Osteoblast (primary cell): ENCODE results near the gene STRN3. TPM values are rescaled to one million over a fixed set of nuclear protein-coding genes. Genes with fewer than 3 reads are reported as not detected.
"Not testable (repeated sequence)": the region's sequence is repeated elsewhere in the genome, so short reads cannot be mapped to it uniquely, and the experiment has no call there.

Experiments
- DNase-seq: peaks from one replicate; pipeline ENCODE4 v3.0.0; 2011; ENCODE audit warnings: low spot score, mixed read lengths; ENCODE audit not compliant: insufficient read length; ENCODE audit errors: missing footprints
- H2AFZ ChIP-seq: 2 replicates; pipeline ENCODE4 v1.6.0; 2011; ENCODE audit warnings: mild to moderate bottlenecking, low read length
- H3K27ac ChIP-seq: 2 replicates; pipeline ENCODE4 v1.5.1; 2011; ENCODE audit warnings: mild to moderate bottlenecking, low read depth, low read length, moderate library complexity
- H3K27me3 ChIP-seq: 2 replicates; pipeline ENCODE4 v1.6.0; 2012; ENCODE audit warnings: mild to moderate bottlenecking, control low read depth, inconsistent platforms, low read length, moderate library complexity; ENCODE audit not compliant: insufficient read depth
- H3K36me3 ChIP-seq: 2 replicates; pipeline ENCODE4 v1.5.1; 2011; ENCODE audit warnings: mild to moderate bottlenecking, low read length, control low read depth, moderate library complexity; ENCODE audit not compliant: insufficient read depth
- H3K4me1 ChIP-seq: 2 replicates; pipeline ENCODE4 v1.5.1; 2011; ENCODE audit warnings: mild to moderate bottlenecking, low read length, control low read depth, moderate library complexity; ENCODE audit not compliant: insufficient read depth
- H3K4me2 ChIP-seq: 2 replicates; pipeline ENCODE4 v1.6.0; 2011; ENCODE audit warnings: mild to moderate bottlenecking, low read length; ENCODE audit not compliant: insufficient read depth
- H3K4me3 ChIP-seq: fragments of 200-600 bp; sonication (generic); 3 replicates; pipeline ENCODE4 v1.5.1; 2012; ENCODE audit warnings: mild to moderate bottlenecking, low read length, inconsistent platforms; ENCODE audit not compliant: insufficient read depth
- H3K79me2 ChIP-seq: 2 replicates; pipeline ENCODE4 v1.6.0; 2012; ENCODE audit warnings: mild to moderate bottlenecking, low read length, control low read depth, inconsistent platforms; ENCODE audit not compliant: insufficient read depth
- H3K9me3 ChIP-seq: 2 replicates; pipeline ENCODE4 v1.5.1; 2011; ENCODE audit warnings: low read depth, low read length, control low read depth
- H4K20me1 ChIP-seq: 2 replicates; pipeline ENCODE4 v1.6.0; 2012; ENCODE audit warnings: mild to moderate bottlenecking, low read length, control low read depth; ENCODE audit not compliant: insufficient read depth
- total RNA-seq: library from RNA; depleted of rRNA; stranded (reverse); fragments of >200 nt; gene quantifications from 2 replicates; pipeline ENCODE4 v1.2.3, GENCODE V29; 2012
- TF ChIP-seq, protein P1 (sequence below): IDR thresholded peaks from 2 replicates; pipeline ENCODE4 v1.5.1; 2011; ENCODE audit warnings: mild to moderate bottlenecking, low read depth, low read length, moderate library complexity; ENCODE audit errors: extremely low read depth

STRN3 gene
- total RNA-seq, 1 donor = 55.7 TPM

DNA sequence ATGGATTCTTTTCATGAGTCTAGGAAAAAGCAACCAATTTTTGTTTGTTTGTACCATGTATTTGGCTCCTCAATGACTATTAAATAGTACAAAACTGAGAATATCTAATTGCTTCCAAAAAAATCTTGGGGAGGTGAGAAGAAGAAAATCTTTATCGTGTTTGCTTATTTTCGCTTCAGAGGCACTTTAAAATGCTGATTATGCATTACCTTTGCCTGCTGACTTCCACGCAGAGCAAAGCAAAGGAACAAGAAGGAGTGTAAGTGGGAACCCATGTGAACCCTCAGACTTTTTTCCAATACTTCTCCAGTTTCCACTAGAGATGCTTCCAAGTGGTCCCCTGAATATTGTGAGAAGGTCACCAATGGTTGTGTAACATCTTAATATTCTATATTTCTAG is 43.2 kb upstream of the STRN3 start:
- Histone ChIP-seq H2AFZ (no peak overlapping the region), H3K36me3 (no peaks in the 10 kb centered on the region), H3K79me2 (no peaks in the 10 kb centered on the region), H3K4me1 (no peaks in the 10 kb centered on the region), H3K9me3 (no peaks in the 10 kb centered on the region), H4K20me1 (no peaks in the 10 kb centered on the region), H3K4me2 (no peak overlapping the region), H3K27me3 (no peaks in the 10 kb centered on the region), H3K4me3 (no peak overlapping the region), H3K27ac (no peak overlapping the region)
- DNase-seq = no peak
- TF ChIP-seq, protein P1, sequence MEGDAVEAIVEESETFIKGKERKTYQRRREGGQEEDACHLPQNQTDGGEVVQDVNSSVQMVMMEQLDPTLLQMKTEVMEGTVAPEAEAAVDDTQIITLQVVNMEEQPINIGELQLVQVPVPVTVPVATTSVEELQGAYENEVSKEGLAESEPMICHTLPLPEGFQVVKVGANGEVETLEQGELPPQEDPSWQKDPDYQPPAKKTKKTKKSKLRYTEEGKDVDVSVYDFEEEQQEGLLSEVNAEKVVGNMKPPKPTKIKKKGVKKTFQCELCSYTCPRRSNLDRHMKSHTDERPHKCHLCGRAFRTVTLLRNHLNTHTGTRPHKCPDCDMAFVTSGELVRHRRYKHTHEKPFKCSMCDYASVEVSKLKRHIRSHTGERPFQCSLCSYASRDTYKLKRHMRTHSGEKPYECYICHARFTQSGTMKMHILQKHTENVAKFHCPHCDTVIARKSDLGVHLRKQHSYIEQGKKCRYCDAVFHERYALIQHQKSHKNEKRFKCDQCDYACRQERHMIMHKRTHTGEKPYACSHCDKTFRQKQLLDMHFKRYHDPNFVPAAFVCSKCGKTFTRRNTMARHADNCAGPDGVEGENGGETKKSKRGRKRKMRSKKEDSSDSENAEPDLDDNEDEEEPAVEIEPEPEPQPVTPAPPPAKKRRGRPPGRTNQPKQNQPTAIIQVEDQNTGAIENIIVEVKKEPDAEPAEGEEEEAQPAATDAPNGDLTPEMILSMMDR = no peak

DNA sequence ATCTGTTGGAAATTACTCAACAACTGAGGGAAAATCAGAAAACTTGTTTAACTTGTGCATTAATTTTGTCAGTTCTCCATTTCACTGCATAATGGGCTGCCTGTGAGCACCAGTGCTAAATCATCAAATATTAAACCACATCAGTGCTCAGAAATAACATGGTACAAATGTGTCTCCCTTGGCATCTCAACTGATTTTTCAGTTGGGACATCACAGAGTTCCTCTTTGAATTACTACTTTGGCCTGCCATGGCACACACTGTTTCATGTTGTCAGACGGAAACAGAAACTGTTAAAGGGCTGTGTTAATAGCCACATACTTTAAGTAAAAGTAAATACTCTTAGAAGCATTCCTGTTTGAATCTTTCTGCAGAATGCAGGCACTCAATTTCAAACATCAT is 42.1 kb upstream of the STRN3 start:
- TF ChIP-seq, protein P1 = no peak

DNA sequence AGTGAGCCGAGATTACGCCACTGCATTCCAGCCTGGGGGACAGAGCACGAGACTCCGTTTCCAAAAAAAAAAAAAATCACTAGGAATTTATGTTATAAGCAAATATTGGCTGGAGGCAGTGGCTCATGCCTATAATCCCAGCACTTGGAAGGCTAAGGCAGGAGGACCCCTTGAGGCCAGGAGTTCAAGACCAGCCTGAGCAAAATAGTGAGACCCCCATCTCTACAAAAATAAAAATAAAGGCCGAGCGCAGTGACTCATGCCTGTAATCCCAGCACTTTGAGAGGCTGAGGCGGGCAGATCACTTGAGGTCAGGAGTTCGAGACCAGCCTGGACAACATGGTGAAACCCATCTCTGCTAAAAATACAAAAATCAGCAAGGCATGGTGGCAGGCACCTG is 36.7 kb upstream of the STRN3 start:
- not testable (repeated sequence) for H2AFZ ChIP-seq, H3K27me3 ChIP-seq, H4K20me1 ChIP-seq, H3K79me2 ChIP-seq, H3K9me3 ChIP-seq, DNase-seq, H3K4me3 ChIP-seq, H3K36me3 ChIP-seq, H3K4me2 ChIP-seq, H3K27ac ChIP-seq
- peaks cover 11% of the 10 kb centered on the region for H3K4me1 ChIP-seq

More for the DNA sequence above, 42.1 kb upstream of the STRN3 start:
- Histone ChIP-seq H3K36me3 (no peaks in the 10 kb centered on the region), H2AFZ (no peak overlapping the region), H3K4me2 (no peak overlapping the region), H3K9me3 (no peaks in the 10 kb centered on the region), H3K4me1 (no peaks in the 10 kb centered on the region), H3K4me3 (no peak overlapping the region), H3K79me2 (no peaks in the 10 kb centered on the region), H4K20me1 (no peaks in the 10 kb centered on the region), H3K27me3 (no peaks in the 10 kb centered on the region), H3K27ac (no peak overlapping the region)
- no peak for DNase-seq

DNA sequence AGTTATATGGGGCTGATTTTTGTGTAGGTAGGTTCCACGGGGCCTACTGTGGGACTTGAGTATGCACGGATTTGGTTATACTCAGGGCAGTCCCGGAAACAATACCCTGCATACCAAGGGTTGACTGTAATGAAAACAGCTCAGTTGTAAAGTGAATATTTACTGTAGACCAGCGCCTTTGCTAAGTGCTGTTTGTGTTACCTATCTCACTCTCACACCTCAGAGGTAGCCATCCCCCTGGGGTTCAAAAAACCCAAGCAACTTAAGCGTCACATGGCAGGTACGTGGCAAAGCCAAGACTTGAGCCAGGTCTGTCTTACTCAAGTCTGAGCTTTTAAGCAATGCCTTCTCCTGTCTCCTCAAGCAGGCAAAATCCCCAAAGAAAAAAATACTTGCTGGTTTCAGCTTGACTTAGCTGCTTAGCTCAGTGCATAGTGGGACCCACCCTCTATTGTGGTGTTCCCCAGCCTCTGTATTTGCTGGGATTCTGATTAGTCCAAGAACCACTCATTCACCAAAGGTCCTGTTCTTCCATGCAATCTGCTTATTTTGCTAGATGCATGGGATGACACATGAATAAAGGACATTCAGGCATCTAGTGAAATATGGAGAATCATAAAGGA is 34.2 kb upstream of the STRN3 start:
- H3K4me2 ChIP-seq = no peak overlapping the region
- H3K4me1 ChIP-seq = peaks cover 11% of the 10 kb centered on the region
- H3K36me3 ChIP-seq = no peaks in the 10 kb centered on the region
- no peaks in the 10 kb centered on the region for H3K9me3 ChIP-seq
- no peaks in the 10 kb centered on the region for H3K27me3 ChIP-seq
- H3K27ac ChIP-seq = no peak overlapping the region
- H4K20me1 ChIP-seq = no peaks in the 10 kb centered on the region
- H3K79me2 ChIP-seq = no peaks in the 10 kb centered on the region
- DNase-seq = no peak
- TF ChIP-seq, protein P1 = no peak
- H3K4me3 ChIP-seq = no peak overlapping the region
- H2AFZ ChIP-seq = no peak overlapping the region
